Colonic mucosa (tissue), 4 donors: ENCODE measurements around the gene ABLIM2. TPM values are rescaled to one million over a fixed set of nuclear protein-coding genes. Genes with fewer than 3 reads are reported as not detected.
"Not testable (repeated sequence)": the region's sequence is repeated elsewhere in the genome, so short reads cannot be mapped to it uniquely, and the experiment has no call there.

Experiments used
- DNase-seq: peaks from one replicate; pipeline ENCODE4 v3.0.0-alpha.2; 2020
- H3K27ac ChIP-seq: fragments of 200-600 bp; one replicate; pipeline ENCODE4 v1.8.0; 2021
- H3K27me3 ChIP-seq: fragments of 200-600 bp; one replicate; pipeline ENCODE4 v1.8.0; 2021
- H3K36me3 ChIP-seq: fragments of 200-600 bp; one replicate; pipeline ENCODE4 v1.8.0; 2021
- H3K4me1 ChIP-seq: fragments of 200-600 bp; one replicate; pipeline ENCODE4 v1.8.0; 2021; ENCODE audit warnings: mild to moderate bottlenecking
- H3K4me3 ChIP-seq: fragments of 200-600 bp; one replicate; pipeline ENCODE4 v1.8.0; 2021
- H3K9ac ChIP-seq, 2 donors: one replicate each; pipeline ENCODE4 v1.7.0; 2013; ENCODE audit warnings: control low read depth in 2 of 2, low read depth in 2 of 2, low read length in 2 of 2
- H3K9me3 ChIP-seq: fragments of 200-600 bp; one replicate; pipeline ENCODE4 v1.8.0; 2021
- intact Hi-C: fragments of 100-400 bp; cut with DNase I; formaldehyde crosslinking; loops from one replicate; pipeline ENCODE4 v1.14.1; 2022
- total RNA-seq, 2 donors: library from RNA; stranded (reverse); fragmentation: NEBNext Ultra II Directional in 1 of 2; extraction: Animal tissue kit (Norgen Biotek cat#: 25700) in 1 of 2; gene quantifications; one replicate each; pipeline ENCODE4 v1.2.1, GENCODE V29; 2021
- TF ChIP-seq, protein P1 (sequence below): fragments of 200-600 bp; IDR thresholded peaks from one replicate; pipeline ENCODE4 v1.8.0; 2022; ENCODE audit warnings: antibody characterized with exemption, mild to moderate bottlenecking
- donor health status: healthy.
- donor health status: DM: no; HTN: no; CAD: no.
- donor health status: DM: no; HTN: no; CAD: no.

Gene ABLIM2
- total RNA-seq, 2 donors from 2014 or later: 11.1 to 11.5 TPM

DNA sequence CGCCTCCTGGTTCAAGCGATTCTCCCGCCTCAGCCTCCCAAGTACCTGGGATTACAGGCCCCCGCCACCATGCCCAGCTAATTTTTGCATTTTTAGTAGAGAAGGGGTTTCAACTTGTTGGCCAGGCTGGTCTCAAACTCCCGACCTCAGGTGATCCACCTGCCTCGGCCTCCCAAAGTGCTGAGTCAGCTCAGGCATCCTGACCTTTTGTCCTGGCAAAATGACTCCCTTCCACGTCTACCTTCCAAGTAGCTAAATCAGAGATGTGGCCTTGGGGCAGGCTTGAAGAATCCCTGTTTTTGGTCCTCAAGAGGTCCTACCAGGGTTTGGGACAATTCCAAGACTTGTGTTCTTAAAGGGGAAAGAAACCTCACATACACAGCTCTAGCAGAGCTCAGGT is 231.8 kb downstream of the ABLIM2 start:
- Histone ChIP-seq H3K4me3 (no peak overlapping the region), H3K9me3 (no peaks in the 10 kb centered on the region), H3K36me3 (no peaks in the 10 kb centered on the region), H3K9ac (no peak overlapping the region), H3K27me3 (no peaks in the 10 kb centered on the region), H3K27ac (no peak overlapping the region), H3K4me1 (peaks cover 6% of the 10 kb centered on the region)
- no peak for DNase-seq
- intact Hi-C loops: no loop called here
- TF ChIP-seq, protein P1, sequence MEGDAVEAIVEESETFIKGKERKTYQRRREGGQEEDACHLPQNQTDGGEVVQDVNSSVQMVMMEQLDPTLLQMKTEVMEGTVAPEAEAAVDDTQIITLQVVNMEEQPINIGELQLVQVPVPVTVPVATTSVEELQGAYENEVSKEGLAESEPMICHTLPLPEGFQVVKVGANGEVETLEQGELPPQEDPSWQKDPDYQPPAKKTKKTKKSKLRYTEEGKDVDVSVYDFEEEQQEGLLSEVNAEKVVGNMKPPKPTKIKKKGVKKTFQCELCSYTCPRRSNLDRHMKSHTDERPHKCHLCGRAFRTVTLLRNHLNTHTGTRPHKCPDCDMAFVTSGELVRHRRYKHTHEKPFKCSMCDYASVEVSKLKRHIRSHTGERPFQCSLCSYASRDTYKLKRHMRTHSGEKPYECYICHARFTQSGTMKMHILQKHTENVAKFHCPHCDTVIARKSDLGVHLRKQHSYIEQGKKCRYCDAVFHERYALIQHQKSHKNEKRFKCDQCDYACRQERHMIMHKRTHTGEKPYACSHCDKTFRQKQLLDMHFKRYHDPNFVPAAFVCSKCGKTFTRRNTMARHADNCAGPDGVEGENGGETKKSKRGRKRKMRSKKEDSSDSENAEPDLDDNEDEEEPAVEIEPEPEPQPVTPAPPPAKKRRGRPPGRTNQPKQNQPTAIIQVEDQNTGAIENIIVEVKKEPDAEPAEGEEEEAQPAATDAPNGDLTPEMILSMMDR: no peak

DNA sequence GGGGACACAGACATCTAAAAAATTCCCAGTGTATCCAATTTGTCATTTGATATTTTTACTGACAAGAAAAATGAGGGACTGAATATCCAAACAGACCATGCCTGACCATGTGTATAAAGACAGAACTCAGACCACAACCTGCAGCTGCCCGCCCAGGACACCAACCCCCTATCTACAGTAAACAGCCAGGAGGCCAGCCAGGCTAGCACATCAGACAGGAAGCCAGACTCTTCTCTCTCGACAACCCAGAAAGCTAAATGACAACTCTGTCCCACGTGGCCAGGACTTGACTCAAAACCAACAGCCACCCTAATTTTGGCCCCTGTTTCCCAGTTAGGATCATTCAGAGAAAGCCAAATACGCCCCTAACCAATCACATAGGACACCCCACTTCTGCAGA is 234.0 kb downstream of the ABLIM2 start:
- no peak for DNase-seq
- Histone ChIP-seq H3K9ac (no peak overlapping the region), H3K9me3 (no peaks in the 10 kb centered on the region), H3K27ac (no peak overlapping the region), H3K36me3 (no peaks in the 10 kb centered on the region), H3K4me3 (no peak overlapping the region), H3K27me3 (no peaks in the 10 kb centered on the region), H3K4me1 (no peaks in the 10 kb centered on the region)
- intact Hi-C loops: no loop called here
- TF ChIP-seq, protein P1: no peak

DNA sequence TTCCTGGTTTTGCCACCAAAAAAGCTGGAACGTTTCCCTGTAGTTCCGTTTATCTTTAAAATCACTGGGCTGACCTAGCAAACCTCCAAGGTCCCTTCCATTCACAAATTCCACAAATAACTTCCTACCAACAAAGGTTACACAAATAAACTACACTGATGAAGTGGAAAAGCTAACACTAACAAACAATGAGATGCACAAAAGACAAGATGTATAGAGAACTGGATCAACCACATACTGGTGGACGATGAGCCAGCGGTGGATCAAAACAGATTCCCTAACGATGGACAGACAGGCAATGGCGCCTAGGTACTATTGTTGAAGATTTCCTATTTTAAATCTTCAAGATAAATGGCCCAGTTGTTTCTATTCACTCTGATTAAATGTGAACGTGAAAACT is 234.4 kb downstream of the ABLIM2 start:
- no peaks in the 10 kb centered on the region for H3K4me1 ChIP-seq
- TF ChIP-seq, protein P1: no peak
- H3K36me3 ChIP-seq: no peaks in the 10 kb centered on the region
- no peak overlapping the region for H3K4me3 ChIP-seq
- no peaks in the 10 kb centered on the region for H3K27me3 ChIP-seq
- H3K9ac ChIP-seq: no peak overlapping the region
- H3K27ac ChIP-seq: no peak overlapping the region
- H3K9me3 ChIP-seq: no peaks in the 10 kb centered on the region
- DNase-seq: no peak
- intact Hi-C loops: no loop called here

DNA sequence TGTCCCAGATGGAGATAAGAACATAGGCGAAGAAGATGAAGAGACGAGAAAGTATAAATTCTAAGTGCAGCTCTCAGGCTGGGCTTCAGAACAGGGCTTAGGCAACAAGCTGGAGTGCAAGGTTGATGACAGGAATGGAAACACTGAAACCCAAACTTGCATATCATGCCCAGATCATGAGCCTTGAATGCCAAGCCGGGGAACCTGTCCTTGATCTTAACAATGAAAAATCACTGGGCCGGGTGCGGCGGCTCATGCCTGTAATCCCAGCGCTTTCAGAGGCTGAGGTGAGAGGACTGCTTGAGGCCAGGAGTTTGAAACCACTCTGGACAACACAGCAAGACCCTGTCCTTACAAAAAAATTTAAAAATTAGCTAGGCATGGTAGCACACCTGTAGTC is 236.1 kb downstream of the ABLIM2 start:
- no peak overlapping the region for H3K27ac ChIP-seq
- intact Hi-C loops: no loop called here
- H3K27me3 ChIP-seq: no peaks in the 10 kb centered on the region
- no peaks in the 10 kb centered on the region for H3K4me1 ChIP-seq
- no peaks in the 10 kb centered on the region for H3K9me3 ChIP-seq
- TF ChIP-seq, protein P1: no peak
- no peak overlapping the region for H3K9ac ChIP-seq
- DNase-seq: no peak
- H3K4me3 ChIP-seq: no peak overlapping the region
- no peaks in the 10 kb centered on the region for H3K36me3 ChIP-seq

DNA sequence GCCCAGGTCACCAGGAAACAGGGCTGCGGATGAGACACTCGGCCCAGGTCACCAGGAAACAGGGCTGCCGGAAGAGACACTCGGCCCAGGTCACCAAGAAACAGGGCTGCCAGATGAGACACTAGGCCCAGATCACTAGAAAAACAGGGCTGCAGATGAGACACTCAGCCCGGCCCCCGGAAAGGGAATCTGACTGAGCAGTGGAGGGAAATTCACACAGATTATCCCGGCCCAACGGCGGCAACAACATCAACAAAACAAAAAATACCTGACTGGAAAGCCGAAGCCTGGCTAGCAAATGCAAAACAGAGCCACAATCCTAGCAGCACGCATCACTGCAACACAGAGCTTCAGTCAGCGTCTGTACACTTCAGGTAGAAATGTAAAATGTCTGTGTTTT is 239.6 kb downstream of the ABLIM2 start:
- Histone ChIP-seq H3K36me3 (no peaks in the 10 kb centered on the region), H3K27me3 (no peaks in the 10 kb centered on the region), H3K4me1 (peaks cover 4% of the 10 kb centered on the region), H3K4me3 (no peak overlapping the region), H3K9ac (no peak overlapping the region), H3K27ac (no peak overlapping the region), H3K9me3 (no peaks in the 10 kb centered on the region)
- DNase-seq: no peak
- intact Hi-C loops: no loop called here
- TF ChIP-seq, protein P1: no peak

DNA sequence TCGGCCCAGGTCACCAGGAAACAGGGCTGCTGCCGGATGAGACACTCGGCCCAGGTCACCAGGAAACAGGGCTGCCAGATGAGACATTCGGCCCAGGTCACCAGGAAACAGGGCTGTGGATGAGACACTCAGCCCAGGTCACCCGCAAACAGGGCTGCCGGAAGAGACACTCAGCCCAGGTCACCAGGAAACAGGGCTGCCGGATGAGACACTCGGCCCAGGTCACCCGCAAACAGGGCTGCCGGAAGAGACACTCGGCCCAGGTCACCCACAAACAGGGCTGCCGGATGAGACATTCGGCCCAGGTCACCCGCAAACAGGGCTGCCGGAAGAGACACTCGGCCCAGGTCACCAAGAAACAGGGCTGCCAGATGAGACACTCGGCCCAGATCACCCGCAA is 240.4 kb downstream of the ABLIM2 start:
- H3K9me3 ChIP-seq, H3K27ac ChIP-seq, H3K36me3 ChIP-seq, H3K27me3 ChIP-seq, DNase-seq, intact Hi-C loops, H3K4me3 ChIP-seq, H3K4me1 ChIP-seq, H3K9ac ChIP-seq: not testable (repeated sequence)
